ENCODE results near the gene LPIN3.

The LPIN3 gene

DNA sequence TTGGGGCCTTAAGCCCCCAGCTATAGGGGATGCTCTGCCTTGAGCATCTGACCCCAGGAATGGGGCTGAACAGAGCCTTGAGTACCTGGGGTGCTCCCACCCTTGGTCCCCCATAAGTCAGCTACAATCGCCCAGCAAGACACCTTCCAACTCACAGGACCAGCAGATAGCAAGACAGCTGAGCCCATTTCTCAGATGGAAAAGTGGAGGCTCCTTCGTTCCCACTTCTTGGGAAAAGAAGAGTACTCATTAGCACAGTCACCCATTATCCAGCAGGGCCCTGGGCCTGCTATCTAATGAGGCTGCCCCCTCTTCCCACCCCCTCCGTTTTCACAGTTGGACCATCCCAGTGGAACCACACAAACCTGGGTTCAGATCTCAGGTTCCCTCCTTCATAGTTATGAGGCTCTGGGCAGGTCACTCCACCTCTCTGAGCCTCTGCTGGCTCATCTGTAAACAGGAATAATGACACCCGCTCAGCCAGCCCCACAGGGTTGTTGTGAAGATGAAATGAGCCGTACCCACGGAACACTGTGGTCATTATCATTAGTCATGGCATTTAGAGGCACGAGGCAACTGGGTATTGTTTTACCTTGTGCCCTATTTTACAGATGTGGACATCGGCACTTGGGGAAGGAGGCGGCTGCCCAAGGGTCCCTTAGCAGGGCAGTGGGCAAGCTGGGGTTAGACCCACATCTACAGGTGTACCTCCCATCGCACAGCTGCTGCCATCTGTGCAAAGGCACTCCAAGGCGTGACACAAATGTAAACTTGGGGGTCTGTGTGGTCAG is 4.5 kb downstream of the LPIN3 start:
- TF ChIP-seq, protein P1, sequence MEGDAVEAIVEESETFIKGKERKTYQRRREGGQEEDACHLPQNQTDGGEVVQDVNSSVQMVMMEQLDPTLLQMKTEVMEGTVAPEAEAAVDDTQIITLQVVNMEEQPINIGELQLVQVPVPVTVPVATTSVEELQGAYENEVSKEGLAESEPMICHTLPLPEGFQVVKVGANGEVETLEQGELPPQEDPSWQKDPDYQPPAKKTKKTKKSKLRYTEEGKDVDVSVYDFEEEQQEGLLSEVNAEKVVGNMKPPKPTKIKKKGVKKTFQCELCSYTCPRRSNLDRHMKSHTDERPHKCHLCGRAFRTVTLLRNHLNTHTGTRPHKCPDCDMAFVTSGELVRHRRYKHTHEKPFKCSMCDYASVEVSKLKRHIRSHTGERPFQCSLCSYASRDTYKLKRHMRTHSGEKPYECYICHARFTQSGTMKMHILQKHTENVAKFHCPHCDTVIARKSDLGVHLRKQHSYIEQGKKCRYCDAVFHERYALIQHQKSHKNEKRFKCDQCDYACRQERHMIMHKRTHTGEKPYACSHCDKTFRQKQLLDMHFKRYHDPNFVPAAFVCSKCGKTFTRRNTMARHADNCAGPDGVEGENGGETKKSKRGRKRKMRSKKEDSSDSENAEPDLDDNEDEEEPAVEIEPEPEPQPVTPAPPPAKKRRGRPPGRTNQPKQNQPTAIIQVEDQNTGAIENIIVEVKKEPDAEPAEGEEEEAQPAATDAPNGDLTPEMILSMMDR (IDR thresholded peaks at IDR 0.05; ENCODE audit: extremely low read depth, missing control alignments): no peak
- no peak for DNase-seq (ENCODE audit: low spot score)

DNA sequence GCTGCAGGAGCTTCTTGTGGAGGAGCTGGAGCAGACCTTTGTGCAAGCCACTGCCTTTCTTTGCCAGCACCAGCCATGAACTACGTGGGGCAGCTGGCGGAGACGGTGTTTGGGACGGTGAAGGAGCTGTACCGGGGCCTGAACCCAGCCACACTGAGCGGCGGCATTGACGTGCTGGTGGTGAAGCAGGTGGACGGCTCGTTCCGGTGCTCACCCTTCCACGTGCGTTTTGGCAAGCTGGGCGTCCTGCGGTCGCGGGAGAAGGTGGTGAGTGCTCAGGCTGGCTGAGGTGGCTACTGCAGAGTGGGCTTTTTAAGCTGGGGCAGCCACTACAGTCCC is 5.1 kb downstream of the LPIN3 start:
- no peak for DNase-seq (ENCODE audit: low spot score)
- TF ChIP-seq, protein P1 (IDR thresholded peaks at IDR 0.05; ENCODE audit: extremely low read depth, missing control alignments): no peak

DNA sequence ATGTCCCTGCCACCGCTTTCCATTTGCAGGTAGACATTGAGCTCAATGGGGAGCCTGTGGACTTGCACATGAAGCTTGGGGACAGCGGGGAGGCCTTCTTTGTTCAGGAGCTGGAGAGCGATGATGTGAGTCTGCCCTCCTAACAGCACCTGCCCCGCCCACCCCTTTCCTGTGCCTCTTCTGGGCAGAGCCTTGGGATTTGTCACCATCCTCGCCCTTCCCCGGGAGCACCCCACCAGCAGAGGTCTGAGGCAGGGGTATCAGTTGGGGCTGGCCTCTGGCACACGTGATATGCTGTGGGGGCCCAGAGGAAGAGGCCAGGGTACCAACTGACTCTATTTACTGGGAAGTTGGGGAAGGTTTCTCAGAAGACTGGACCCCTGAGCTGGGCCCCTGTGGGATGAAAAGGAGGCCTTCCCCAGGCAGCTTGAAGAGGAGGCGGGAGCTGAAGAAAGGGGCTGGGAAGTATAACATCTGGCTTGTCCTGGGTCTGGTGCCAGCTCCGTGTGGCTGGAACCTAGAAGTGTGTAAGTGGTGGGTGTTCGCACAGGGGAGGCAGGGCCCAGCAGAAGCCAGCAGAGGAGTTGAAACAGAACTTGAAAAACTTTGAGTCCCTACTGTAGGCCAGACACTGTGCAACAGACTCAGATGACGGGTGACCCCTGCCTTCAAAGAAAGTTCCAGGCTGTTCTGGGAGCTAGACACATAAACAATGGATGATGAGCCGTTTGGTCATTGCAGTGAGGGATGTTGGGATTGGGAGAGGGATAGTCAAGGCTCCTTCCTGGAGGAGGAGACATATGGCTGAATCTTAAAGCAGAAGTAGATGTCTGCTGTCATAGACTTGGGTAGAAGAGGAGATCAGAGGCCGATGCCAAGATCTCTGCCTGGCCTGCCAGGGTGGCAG is 7.2 kb downstream of the LPIN3 start:
- DNase-seq (ENCODE audit: low spot score): no peak
- TF ChIP-seq, protein P1 (IDR thresholded peaks at IDR 0.05; ENCODE audit: extremely low read depth, missing control alignments): no peak

DNA sequence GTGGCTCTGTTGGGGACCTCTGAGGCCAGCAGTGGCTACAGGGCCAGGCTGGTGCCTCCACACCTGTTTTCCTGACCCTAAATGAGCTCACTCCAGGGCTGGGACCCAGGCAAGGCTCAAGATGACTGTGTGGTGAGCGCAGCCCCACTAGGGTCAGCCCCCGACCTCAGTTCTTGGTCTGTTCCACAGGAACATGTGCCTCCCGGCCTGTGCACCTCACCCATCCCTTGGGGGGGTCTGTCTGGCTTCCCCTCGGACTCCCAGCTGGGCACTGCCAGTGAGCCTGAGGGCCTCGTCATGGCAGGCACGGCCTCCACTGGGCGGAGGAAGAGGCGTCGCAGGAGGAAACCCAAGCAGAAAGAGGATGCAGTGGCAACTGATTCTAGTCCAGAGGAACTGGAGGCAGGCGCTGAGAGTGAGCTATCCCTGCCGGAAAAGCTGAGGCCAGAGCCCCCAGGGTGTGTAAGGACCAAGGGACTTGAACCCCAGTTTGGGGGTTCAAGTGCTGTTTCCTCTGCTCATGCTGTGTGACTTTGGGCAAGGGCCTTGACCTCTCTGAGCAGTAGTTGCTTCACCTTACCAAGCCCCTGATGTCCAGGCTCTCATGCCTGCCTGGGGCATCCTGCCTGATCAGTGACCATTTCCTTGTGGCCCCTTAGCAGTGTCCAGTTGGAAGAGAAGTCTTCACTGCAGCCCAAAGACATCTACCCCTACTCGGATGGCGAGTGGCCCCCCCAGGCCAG is 8.0 kb downstream of the LPIN3 start:
- no peak for DNase-seq (ENCODE audit: low spot score)
- TF ChIP-seq, protein P1 (IDR thresholded peaks at IDR 0.05; ENCODE audit: extremely low read depth, missing control alignments): no peak

DNA sequence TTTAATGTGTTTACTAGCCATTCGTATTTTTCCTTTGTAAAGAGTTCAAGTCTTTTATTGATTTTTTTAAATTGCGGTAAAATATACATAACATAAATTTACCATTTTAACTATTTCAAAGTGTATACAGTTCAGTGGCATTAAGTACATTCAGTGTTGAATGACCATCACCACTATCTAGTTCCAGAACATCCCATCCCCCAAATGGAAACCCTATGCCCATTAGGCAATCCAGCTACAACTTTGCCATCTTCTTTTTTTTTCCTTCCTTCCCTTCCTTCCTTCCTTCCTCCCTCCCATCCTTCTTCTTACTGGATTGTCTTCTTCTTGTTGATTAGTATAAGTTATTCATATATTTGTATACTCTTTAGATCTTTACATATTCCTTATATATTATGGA is 8.6 kb downstream of the LPIN3 start:
- TF ChIP-seq, protein P1 (IDR thresholded peaks at IDR 0.05; ENCODE audit: extremely low read depth, missing control alignments): no peak
- no peak for DNase-seq (ENCODE audit: low spot score)

DNA sequence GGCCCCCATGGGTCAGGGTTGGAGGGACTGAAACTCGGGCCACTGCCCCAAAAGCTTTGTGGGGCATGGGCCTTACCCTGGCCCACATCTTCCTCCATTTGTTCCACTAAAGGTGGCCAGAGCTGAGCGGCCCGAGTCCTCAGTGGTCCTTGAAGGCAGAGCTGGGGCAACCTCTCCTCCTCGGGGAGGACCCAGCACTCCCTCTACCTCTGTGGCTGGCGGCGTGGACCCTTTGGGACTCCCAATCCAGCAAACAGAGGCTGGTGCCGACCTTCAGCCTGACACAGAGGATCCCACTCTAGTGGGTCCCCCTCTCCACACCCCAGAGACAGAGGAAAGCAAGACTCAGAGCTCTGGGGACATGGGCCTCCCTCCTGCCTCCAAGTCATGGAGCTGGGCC is 9.3 kb downstream of the LPIN3 start:
- TF ChIP-seq, protein P1 (IDR thresholded peaks at IDR 0.05; ENCODE audit: extremely low read depth, missing control alignments): no peak
- no peak for DNase-seq (ENCODE audit: low spot score)
